SK-N-MC (cell line): Measurements from ENCODE around the gene GPR156.

ENCODE experiments used
- EZH2 ChIP-seq: fragments of 200-600 bp; sonication (generic); IDR thresholded peaks from one replicate; pipeline ENCODE4 v1.6.1; 2017; ENCODE audit warnings: antibody characterized with exemption
- POLR2AphosphoS5 ChIP-seq: IDR thresholded peaks from 2 replicates; pipeline ENCODE4 v1.6.1; 2012; ENCODE audit warnings: mild to moderate bottlenecking, low read depth, low read length, borderline replicate concordance

DNA sequence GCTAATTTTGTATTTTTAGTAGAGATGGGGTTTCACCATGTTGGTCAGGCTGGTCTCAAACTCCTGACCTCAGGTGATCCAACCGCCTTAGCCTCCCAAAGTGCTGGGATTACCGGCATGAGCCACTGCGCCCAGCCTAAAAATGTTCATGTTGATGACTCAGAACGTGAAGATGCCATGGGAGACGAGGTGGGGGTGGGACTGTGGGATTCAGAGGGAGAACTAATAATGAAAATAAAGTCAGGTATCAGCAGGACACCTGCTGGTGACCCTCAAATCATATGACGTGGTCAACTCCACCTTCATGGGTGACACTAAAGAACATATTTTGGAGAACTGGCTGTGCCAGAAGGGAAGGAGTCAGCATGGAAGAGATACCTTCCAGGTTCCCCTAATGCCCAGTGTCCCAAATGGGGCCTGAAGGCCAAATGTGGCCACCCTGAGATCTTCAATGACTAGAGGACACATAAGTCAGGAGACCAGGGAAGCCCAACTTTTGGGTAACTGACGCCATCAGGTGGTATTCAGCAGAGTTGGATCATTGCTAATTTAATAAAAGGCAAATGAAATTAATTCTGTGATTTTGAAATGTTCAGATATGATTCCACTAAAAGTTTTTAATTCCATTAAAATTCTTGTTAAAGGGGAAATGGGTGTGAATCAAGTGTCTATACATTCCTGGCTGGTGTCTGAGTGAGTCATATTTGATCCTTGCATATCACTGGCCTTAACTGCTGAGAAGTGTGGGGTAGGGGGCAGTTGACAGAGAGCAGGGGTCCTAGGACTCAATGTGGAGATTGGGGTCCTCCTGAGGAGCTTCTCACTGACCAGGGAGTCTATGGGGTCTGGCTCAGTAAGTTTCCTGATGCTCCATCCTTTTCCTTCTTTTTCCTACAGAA, 102.2 kb downstream of the GPR156 start:
- TF ChIP-seq EZH2 (no peak), POLR2AphosphoS5 (no peak)
